Trophoblast cell (in vitro differentiated cells and primary cell): ENCODE results near the gene ZC3H13.

ENCODE experiments used
- DNase-seq, 2 donors: peaks; one replicate each; pipeline ENCODE4 v3.0.0-alpha.2; 2016
- H2AFZ ChIP-seq: 2 replicates; pipeline ENCODE4 v1.6.1; 2013; ENCODE audit warnings: low read length, moderate library complexity, mild to moderate bottlenecking; ENCODE audit not compliant: insufficient read depth, poor library complexity
- H2AK5ac ChIP-seq: 2 replicates; pipeline ENCODE4 v1.6.1; 2013; ENCODE audit warnings: mild to moderate bottlenecking, low read length
- H2BK120ac ChIP-seq: 2 replicates; pipeline ENCODE4 v1.6.1; 2013; ENCODE audit warnings: low read length, mild to moderate bottlenecking, moderate library complexity; ENCODE audit not compliant: insufficient read depth, poor library complexity
- H2BK12ac ChIP-seq: 2 replicates; pipeline ENCODE4 v1.6.1; 2013; ENCODE audit warnings: mild to moderate bottlenecking, low read length, moderate library complexity
- H2BK5ac ChIP-seq: 2 replicates; pipeline ENCODE4 v1.6.1; 2013; ENCODE audit warnings: low read length, low read depth, moderate library complexity, mild to moderate bottlenecking; ENCODE audit not compliant: poor library complexity
- H3K14ac ChIP-seq: 2 replicates; pipeline ENCODE4 v1.6.1; 2013; ENCODE audit warnings: mild to moderate bottlenecking, low read length
- H3K18ac ChIP-seq: 2 replicates; pipeline ENCODE4 v1.6.1; 2013; ENCODE audit warnings: mild to moderate bottlenecking, low read length
- H3K23ac ChIP-seq: 2 replicates; pipeline ENCODE4 v1.6.1; 2013; ENCODE audit warnings: low read length
- H3K27ac ChIP-seq: 2 replicates; pipeline ENCODE4 v1.5.1; 2013; ENCODE audit warnings: low read depth, mild to moderate bottlenecking, inconsistent platforms, low read length, moderate library complexity
- H3K27me3 ChIP-seq: 2 replicates; pipeline ENCODE4 v1.6.1; 2013; ENCODE audit warnings: inconsistent platforms, mild to moderate bottlenecking, low read length, moderate library complexity; ENCODE audit not compliant: insufficient read depth
- H3K36me3 ChIP-seq, 2 experiments: 1 replicate in 1 of 2; 2 replicates in 1 of 2; pipeline ENCODE4 v1.6.1; 2013; ENCODE audit warnings: low read length in 2 of 2, mild to moderate bottlenecking in 2 of 2, moderate library complexity in 1 of 2; ENCODE audit not compliant: insufficient read depth in 2 of 2, control insufficient read depth in 1 of 2
- H3K4ac ChIP-seq: 2 replicates; pipeline ENCODE4 v1.6.1; 2013; ENCODE audit warnings: low read depth, mild to moderate bottlenecking, low read length, moderate library complexity
- H3K4me1 ChIP-seq, 2 experiments: 1 replicate in 1 of 2; 2 replicates in 1 of 2; pipeline ENCODE4 v1.6.1; 2013; ENCODE audit warnings: low read length in 2 of 2, mild to moderate bottlenecking in 2 of 2, moderate library complexity in 1 of 2; ENCODE audit not compliant: insufficient read depth in 2 of 2, control insufficient read depth in 1 of 2
- H3K4me2 ChIP-seq: 2 replicates; pipeline ENCODE4 v1.6.1; 2013; ENCODE audit warnings: inconsistent platforms, mild to moderate bottlenecking, low read length, moderate library complexity
- H3K4me3 ChIP-seq: 2 replicates; pipeline ENCODE4 v1.5.1; 2013; ENCODE audit warnings: mild to moderate bottlenecking, low read depth, low read length, inconsistent platforms
- H3K79me1 ChIP-seq: one replicate; pipeline ENCODE4 v1.6.1; 2013; ENCODE audit warnings: low read length
- H3K79me2 ChIP-seq: 2 replicates; pipeline ENCODE4 v1.6.1; 2013; ENCODE audit warnings: low read length, mild to moderate bottlenecking; ENCODE audit not compliant: control insufficient read depth, insufficient read depth, poor library complexity
- H3K9ac ChIP-seq: 2 replicates; pipeline ENCODE4 v1.6.1; 2013; ENCODE audit warnings: mild to moderate bottlenecking, low read length
- H3K9me3 ChIP-seq: 2 replicates; pipeline ENCODE4 v1.6.1; 2013; ENCODE audit warnings: low read depth, mild to moderate bottlenecking, control low read depth, inconsistent platforms, low read length; ENCODE audit not compliant: insufficient read depth
- H4K12ac ChIP-seq: 2 replicates; pipeline ENCODE4 v1.6.1; 2013; ENCODE audit warnings: low read depth, mild to moderate bottlenecking, low read length, moderate library complexity
- H4K8ac ChIP-seq: 2 replicates; pipeline ENCODE4 v1.6.1; 2013; ENCODE audit warnings: low read depth, mild to moderate bottlenecking, low read length, moderate library complexity
- H4K91ac ChIP-seq: one replicate; pipeline ENCODE4 v1.6.1; 2013; ENCODE audit warnings: low read depth, mild to moderate bottlenecking, low read length, moderate library complexity
- WGBS: extraction: QIAGEN DNeasy Blood & Tissue Kit; methylation state at CpG from one replicate; pipeline ENCODE4 v1.1.7; 2013; ENCODE audit warnings: missing lambda C conversion rate; ENCODE audit not compliant: insufficient read length, insufficient coverage; ENCODE audit errors: extremely low coverage; 5-methylcytosine and 5-hydroxymethylcytosine counted together

The ZC3H13 gene

GRCh38 chr13:46031581-46032263, 20.8 kb downstream of the ZC3H13 start:
- no peak overlapping the region for H4K12ac ChIP-seq
- no peak overlapping the region for H3K18ac ChIP-seq
- no peak overlapping the region for H2BK120ac ChIP-seq
- H3K4me2 ChIP-seq, result no peak overlapping the region
- H3K79me1 ChIP-seq, result no peaks in the 10 kb centered on the region
- no peak overlapping the region for H2BK12ac ChIP-seq
- no peak for DNase-seq
- H3K23ac ChIP-seq, result no peak overlapping the region
- H3K4me1 ChIP-seq, result no peaks in the 10 kb centered on the region
- no peak overlapping the region for H3K4ac ChIP-seq
- no peaks in the 10 kb centered on the region for H3K27me3 ChIP-seq
- WGBS, result no CpG with 5 or more reads among the region's 4 CpGs
- no peak overlapping the region for H3K14ac ChIP-seq
- peaks cover 0 to 2% of the 10 kb centered on the region in 2 experiments for H3K36me3 ChIP-seq
- H3K9me3 ChIP-seq, result no peaks in the 10 kb centered on the region
- no peak overlapping the region for H3K27ac ChIP-seq
- H4K8ac ChIP-seq, result no peak overlapping the region
- H2BK5ac ChIP-seq, result no peak overlapping the region
- no peak overlapping the region for H4K91ac ChIP-seq
- no peak overlapping the region for H2AK5ac ChIP-seq
- H3K9ac ChIP-seq, result no peak overlapping the region
- no peak overlapping the region for H2AFZ ChIP-seq
- H3K79me2 ChIP-seq, result no peaks in the 10 kb centered on the region
- H3K4me3 ChIP-seq, result no peak overlapping the region

GRCh38 chr13:46025157-46025556, 27.4 kb downstream of the ZC3H13 start:
- H2AK5ac ChIP-seq, result no peak overlapping the region
- no peaks in the 10 kb centered on the region for H3K9me3 ChIP-seq
- no CpG with 5 or more reads among the region's 4 CpGs for WGBS
- no peak overlapping the region for H4K12ac ChIP-seq
- H3K79me1 ChIP-seq, result no peaks in the 10 kb centered on the region
- no peak overlapping the region for H3K4me3 ChIP-seq
- H3K79me2 ChIP-seq, result no peaks in the 10 kb centered on the region
- H3K14ac ChIP-seq, result no peak overlapping the region
- H3K36me3 ChIP-seq, result no peaks in the 10 kb centered on the region
- H2BK5ac ChIP-seq, result no peak overlapping the region
- H2BK12ac ChIP-seq, result no peak overlapping the region
- H2BK120ac ChIP-seq, result no peak overlapping the region
- no peaks in the 10 kb centered on the region for H3K4me1 ChIP-seq
- H3K18ac ChIP-seq, result no peak overlapping the region
- no peak overlapping the region for H2AFZ ChIP-seq
- H3K23ac ChIP-seq, result no peak overlapping the region
- no peak overlapping the region for H3K9ac ChIP-seq
- no peak overlapping the region for H3K4ac ChIP-seq
- H3K27me3 ChIP-seq, result no peaks in the 10 kb centered on the region
- no peak for DNase-seq
- H4K91ac ChIP-seq, result no peak overlapping the region
- H3K27ac ChIP-seq, result no peak overlapping the region
- no peak overlapping the region for H3K4me2 ChIP-seq
- no peak overlapping the region for H4K8ac ChIP-seq

- H3K4me1 ChIP-seq, result no peaks in the 10 kb centered on the region
- no peaks in the 10 kb centered on the region for H3K27me3 ChIP-seq
- H2BK120ac ChIP-seq, result no peak overlapping the region
- no peak overlapping the region for H3K4me2 ChIP-seq
- H3K36me3 ChIP-seq, result peaks cover 2 to 3% of the 10 kb centered on the region in 2 experiments
- no peak overlapping the region for H4K12ac ChIP-seq
- no peaks in the 10 kb centered on the region for H3K79me1 ChIP-seq
- H3K27ac ChIP-seq, result no peak overlapping the region
- H3K4ac ChIP-seq, result no peak overlapping the region
- H2AK5ac ChIP-seq, result no peak overlapping the region
- no peak overlapping the region for H2BK5ac ChIP-seq
- no peak overlapping the region for H2AFZ ChIP-seq
- no peak overlapping the region for H4K8ac ChIP-seq
- H3K4me3 ChIP-seq, result no peak overlapping the region
- H2BK12ac ChIP-seq, result no peak overlapping the region
- no peak for DNase-seq
- no peak overlapping the region for H3K18ac ChIP-seq
- H4K91ac ChIP-seq, result no peak overlapping the region
- no peak overlapping the region for H3K14ac ChIP-seq
- H3K9me3 ChIP-seq, result no peaks in the 10 kb centered on the region
- no peak overlapping the region for H3K23ac ChIP-seq
- no CpG with 5 or more reads among the region's 2 CpGs for WGBS
- no peaks in the 10 kb centered on the region for H3K79me2 ChIP-seq
- H3K9ac ChIP-seq, result no peak overlapping the region
Measured at GRCh38 chr13:46022481-46022880, 30.1 kb downstream of the ZC3H13 start.

GRCh38 chr13:46016216-46016615, 36.3 kb downstream of the ZC3H13 start:
- no peaks in the 10 kb centered on the region for H3K27me3 ChIP-seq
- no peak overlapping the region for H4K8ac ChIP-seq
- H3K14ac ChIP-seq, result no peak overlapping the region
- no peaks in the 10 kb centered on the region for H3K79me1 ChIP-seq
- no peak overlapping the region for H4K12ac ChIP-seq
- no peak overlapping the region for H3K27ac ChIP-seq
- DNase-seq, result no peak
- H3K9ac ChIP-seq, result no peak overlapping the region
- no peak overlapping the region for H2AK5ac ChIP-seq
- H3K18ac ChIP-seq, result no peak overlapping the region
- peaks cover 2 to 8% of the 10 kb centered on the region in 2 experiments for H3K36me3 ChIP-seq
- H2BK12ac ChIP-seq, result no peak overlapping the region
- no peak overlapping the region for H3K4me2 ChIP-seq
- H2BK120ac ChIP-seq, result no peak overlapping the region
- no peak overlapping the region for H3K4ac ChIP-seq
- no peak overlapping the region for H2AFZ ChIP-seq
- no peaks in the 10 kb centered on the region for H3K9me3 ChIP-seq
- H2BK5ac ChIP-seq, result no peak overlapping the region
- no peak overlapping the region for H3K4me3 ChIP-seq
- H3K4me1 ChIP-seq, result no peaks in the 10 kb centered on the region
- no peak overlapping the region for H4K91ac ChIP-seq
- H3K23ac ChIP-seq, result no peak overlapping the region
- no peaks in the 10 kb centered on the region for H3K79me2 ChIP-seq
